ENCODE measurements around the gene COL6A1.
"Not testable (repeated sequence)": the region's sequence is repeated elsewhere in the genome, so short reads cannot be mapped to it uniquely, and the experiment has no call there.

COL6A1 gene

GRCh38 chr21:45961408-45961807 is 20.2 kb upstream of the COL6A1 start:
- H3K27me3 ChIP-seq (ENCODE audit: control insufficient read depth, insufficient read depth, low read length); H3K9ac ChIP-seq (ENCODE audit: low read depth, low read length); H3K4me1 ChIP-seq (ENCODE audit: control insufficient read depth, insufficient read depth, low read length); H3K4me3 ChIP-seq (ENCODE audit: low read depth, low read length); H3K36me3 ChIP-seq (ENCODE audit: control insufficient read depth, insufficient read depth, low read length); H3K9me3 ChIP-seq (ENCODE audit: control insufficient read depth, insufficient read depth, low read length): not testable (repeated sequence)

GRCh38 chr21:45962531-45963231 is 18.9 kb upstream of the COL6A1 start:
- no peaks in the 10 kb centered on the region for H3K27me3 ChIP-seq (ENCODE audit: control insufficient read depth, insufficient read depth, low read length)
- no peaks in the 10 kb centered on the region for H3K36me3 ChIP-seq (ENCODE audit: control insufficient read depth, insufficient read depth, low read length)
- H3K4me1 ChIP-seq (ENCODE audit: control insufficient read depth, insufficient read depth, low read length) = no peaks in the 10 kb centered on the region
- peaks cover 5% of the 10 kb centered on the region for H3K9me3 ChIP-seq (ENCODE audit: control insufficient read depth, insufficient read depth, low read length)
- H3K9ac ChIP-seq (ENCODE audit: low read depth, low read length) = no peak overlapping the region
- H3K4me3 ChIP-seq (ENCODE audit: low read depth, low read length) = no peak overlapping the region

GRCh38 chr21:45963232-45963570 is 18.4 kb upstream of the COL6A1 start:
- no peaks in the 10 kb centered on the region for H3K27me3 ChIP-seq (ENCODE audit: control insufficient read depth, insufficient read depth, low read length)
- no peaks in the 10 kb centered on the region for H3K36me3 ChIP-seq (ENCODE audit: control insufficient read depth, insufficient read depth, low read length)
- H3K9me3 ChIP-seq (ENCODE audit: control insufficient read depth, insufficient read depth, low read length) = peaks cover 5% of the 10 kb centered on the region
- no peaks in the 10 kb centered on the region for H3K4me1 ChIP-seq (ENCODE audit: control insufficient read depth, insufficient read depth, low read length)
- no peak overlapping the region for H3K9ac ChIP-seq (ENCODE audit: low read depth, low read length)
- no peak overlapping the region for H3K4me3 ChIP-seq (ENCODE audit: low read depth, low read length)

- Histone ChIP-seq H3K4me3 (ENCODE audit: low read depth, low read length) (no peak overlapping the region), H3K36me3 (ENCODE audit: control insufficient read depth, insufficient read depth, low read length) (no peaks in the 10 kb centered on the region), H3K9ac (ENCODE audit: low read depth, low read length) (no peak overlapping the region), H3K4me1 (ENCODE audit: control insufficient read depth, insufficient read depth, low read length) (no peaks in the 10 kb centered on the region), H3K27me3 (ENCODE audit: control insufficient read depth, insufficient read depth, low read length) (no peaks in the 10 kb centered on the region), H3K9me3 (ENCODE audit: control insufficient read depth, insufficient read depth, low read length) (peaks cover 5% of the 10 kb centered on the region)
Observed at GRCh38 chr21:45964649-45965048, 16.9 kb upstream of the COL6A1 start.

GRCh38 chr21:45965084-45965809 is 16.3 kb upstream of the COL6A1 start:
- Histone ChIP-seq H3K4me1 (ENCODE audit: control insufficient read depth, insufficient read depth, low read length) (no peaks in the 10 kb centered on the region), H3K36me3 (ENCODE audit: control insufficient read depth, insufficient read depth, low read length) (no peaks in the 10 kb centered on the region), H3K4me3 (ENCODE audit: low read depth, low read length) (no peak overlapping the region), H3K27me3 (ENCODE audit: control insufficient read depth, insufficient read depth, low read length) (no peaks in the 10 kb centered on the region), H3K9ac (ENCODE audit: low read depth, low read length) (no peak overlapping the region), H3K9me3 (ENCODE audit: control insufficient read depth, insufficient read depth, low read length) (peaks cover 5% of the 10 kb centered on the region)

GRCh38 chr21:45966791-45967394 is 14.7 kb upstream of the COL6A1 start:
- Histone ChIP-seq H3K4me1 (ENCODE audit: control insufficient read depth, insufficient read depth, low read length) (no peaks in the 10 kb centered on the region), H3K9ac (ENCODE audit: low read depth, low read length) (no peak overlapping the region), H3K4me3 (ENCODE audit: low read depth, low read length) (no peak overlapping the region), H3K36me3 (ENCODE audit: control insufficient read depth, insufficient read depth, low read length) (no peaks in the 10 kb centered on the region), H3K9me3 (ENCODE audit: control insufficient read depth, insufficient read depth, low read length) (peaks cover 5% of the 10 kb centered on the region), H3K27me3 (ENCODE audit: control insufficient read depth, insufficient read depth, low read length) (no peaks in the 10 kb centered on the region)

GRCh38 chr21:45969921-45970673 is 11.5 kb upstream of the COL6A1 start:
- Histone ChIP-seq H3K27me3 (ENCODE audit: control insufficient read depth, insufficient read depth, low read length) (no peaks in the 10 kb centered on the region), H3K4me3 (ENCODE audit: low read depth, low read length) (no peak overlapping the region), H3K4me1 (ENCODE audit: control insufficient read depth, insufficient read depth, low read length) (peaks cover 3% of the 10 kb centered on the region), H3K36me3 (ENCODE audit: control insufficient read depth, insufficient read depth, low read length) (no peaks in the 10 kb centered on the region), H3K9me3 (ENCODE audit: control insufficient read depth, insufficient read depth, low read length) (no peaks in the 10 kb centered on the region), H3K9ac (ENCODE audit: low read depth, low read length) (no peak overlapping the region)

- peaks cover 3% of the 10 kb centered on the region for H3K4me1 ChIP-seq (ENCODE audit: control insufficient read depth, insufficient read depth, low read length)
- H3K9ac ChIP-seq (ENCODE audit: low read depth, low read length) = no peak overlapping the region
- H3K36me3 ChIP-seq (ENCODE audit: control insufficient read depth, insufficient read depth, low read length) = no peaks in the 10 kb centered on the region
- no peaks in the 10 kb centered on the region for H3K9me3 ChIP-seq (ENCODE audit: control insufficient read depth, insufficient read depth, low read length)
- H3K27me3 ChIP-seq (ENCODE audit: control insufficient read depth, insufficient read depth, low read length) = no peaks in the 10 kb centered on the region
- H3K4me3 ChIP-seq (ENCODE audit: low read depth, low read length) = no peak overlapping the region
Observed at GRCh38 chr21:45970674-45971615, 10.6 kb upstream of the COL6A1 start.

- peaks cover 3% of the 10 kb centered on the region for H3K4me1 ChIP-seq (ENCODE audit: control insufficient read depth, insufficient read depth, low read length)
Observed at GRCh38 chr21:45971616-45972352, 9.8 kb upstream of the COL6A1 start.

GRCh38 chr21:45972353-45972715 is 9.2 kb upstream of the COL6A1 start:
- Histone ChIP-seq H3K9me3 (ENCODE audit: control insufficient read depth, insufficient read depth, low read length) (no peaks in the 10 kb centered on the region), H3K4me3 (ENCODE audit: low read depth, low read length) (peak overlapping the region; percentile 66), H3K4me1 (ENCODE audit: control insufficient read depth, insufficient read depth, low read length) (peaks cover 3% of the 10 kb centered on the region), H3K27me3 (ENCODE audit: control insufficient read depth, insufficient read depth, low read length) (no peaks in the 10 kb centered on the region), H3K9ac (ENCODE audit: low read depth, low read length) (peak overlapping the region; percentile 54), H3K36me3 (ENCODE audit: control insufficient read depth, insufficient read depth, low read length) (no peaks in the 10 kb centered on the region)

More at GRCh38 chr21:45971616-45972352, 9.8 kb upstream of the COL6A1 start:
- Histone ChIP-seq H3K9ac (ENCODE audit: low read depth, low read length) (no peak overlapping the region), H3K4me3 (ENCODE audit: low read depth, low read length) (no peak overlapping the region), H3K27me3 (ENCODE audit: control insufficient read depth, insufficient read depth, low read length) (no peaks in the 10 kb centered on the region), H3K36me3 (ENCODE audit: control insufficient read depth, insufficient read depth, low read length) (no peaks in the 10 kb centered on the region), H3K9me3 (ENCODE audit: control insufficient read depth, insufficient read depth, low read length) (no peaks in the 10 kb centered on the region)

Measured in iPS-15b (cell line).